Measurements from ENCODE around the gene MORN1. TPM values are rescaled to one million over a fixed set of nuclear protein-coding genes. Genes with fewer than 3 reads are reported as not detected.

The MORN1 gene
- total RNA-seq, 1 experiment from 2014 or later, result 23.2 TPM

DNA sequence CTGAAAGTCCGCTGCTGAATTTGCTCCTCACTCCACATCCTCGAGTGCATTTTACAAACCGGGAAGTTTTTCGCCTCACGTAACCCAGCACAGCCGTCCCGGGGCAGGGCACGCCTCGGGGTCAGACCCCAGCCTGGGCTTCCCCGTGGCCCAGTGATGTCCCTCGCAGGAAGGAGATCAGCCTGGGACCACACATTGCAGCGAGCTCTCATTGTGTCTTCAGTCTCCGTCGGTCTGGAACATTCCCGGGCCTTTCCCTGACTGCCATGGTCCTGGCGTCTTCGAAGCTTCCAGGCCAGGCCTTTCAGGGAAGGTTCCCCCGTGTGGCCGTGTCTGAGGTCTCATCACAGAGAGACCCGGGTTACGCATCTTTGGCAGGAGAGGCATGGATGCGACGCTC, 43.5 kb downstream of the MORN1 start:
- no peak overlapping the region for H3K4me3 Mint-ChIP-seq (ENCODE audit: low read depth, unreplicated experiment)
- H3K4me1 Mint-ChIP-seq (ENCODE audit: low read depth, unreplicated experiment), result no peaks in the 10 kb centered on the region
- no TSS peak for BruUV-seq (replicated peaks)
- TF ChIP-seq CTCF (IDR thresholded peaks at IDR 0.05; ENCODE audit: unreplicated experiment), result no peak
- H3K27ac Mint-ChIP-seq (ENCODE audit: unreplicated experiment), result no peak overlapping the region
- no peaks in the 10 kb centered on the region for H3K27me3 Mint-ChIP-seq (ENCODE audit: unreplicated experiment)
- DNase-seq, result no peak
- H3K9me3 Mint-ChIP-seq (ENCODE audit: low read depth, unreplicated experiment), result no peaks in the 10 kb centered on the region
- CTCF ChIA-PET, result no interaction called here
- intact Hi-C loops (cut with micrococcal nuclease; ENCODE audit: unreplicated experiment), result no loop called here
- H3K36me3 Mint-ChIP-seq (ENCODE audit: insufficient read depth, unreplicated experiment), result no peaks in the 10 kb centered on the region

GRCh38 chr1:2347409-2347785, 44.0 kb downstream of the MORN1 start:
- no peak for DNase-seq
- intact Hi-C loops (cut with micrococcal nuclease; ENCODE audit: unreplicated experiment), result no loop called here
- no peaks in the 10 kb centered on the region for H3K27me3 Mint-ChIP-seq (ENCODE audit: unreplicated experiment)
- H3K9me3 Mint-ChIP-seq (ENCODE audit: low read depth, unreplicated experiment), result no peaks in the 10 kb centered on the region
- BruUV-seq (replicated peaks), result no TSS peak
- H3K4me1 Mint-ChIP-seq (ENCODE audit: low read depth, unreplicated experiment), result no peaks in the 10 kb centered on the region
- CTCF ChIA-PET, result no interaction called here
- no peak overlapping the region for H3K27ac Mint-ChIP-seq (ENCODE audit: unreplicated experiment)
- no peaks in the 10 kb centered on the region for H3K36me3 Mint-ChIP-seq (ENCODE audit: insufficient read depth, unreplicated experiment)
- no peak overlapping the region for H3K4me3 Mint-ChIP-seq (ENCODE audit: low read depth, unreplicated experiment)
- TF ChIP-seq CTCF (IDR thresholded peaks at IDR 0.05; ENCODE audit: unreplicated experiment), result no peak

- DNase-seq, result no peak
- Mint-ChIP-seq H3K9me3 (ENCODE audit: low read depth, unreplicated experiment) (no peaks in the 10 kb centered on the region), H3K4me3 (ENCODE audit: low read depth, unreplicated experiment) (no peak overlapping the region), H3K27me3 (ENCODE audit: unreplicated experiment) (no peaks in the 10 kb centered on the region), H3K36me3 (ENCODE audit: insufficient read depth, unreplicated experiment) (no peaks in the 10 kb centered on the region), H3K27ac (ENCODE audit: unreplicated experiment) (no peak overlapping the region), H3K4me1 (ENCODE audit: low read depth, unreplicated experiment) (no peaks in the 10 kb centered on the region)
- CTCF ChIA-PET, result no interaction called here
- BruUV-seq (replicated peaks), result no TSS peak
- TF ChIP-seq CTCF (IDR thresholded peaks at IDR 0.05; ENCODE audit: unreplicated experiment), result no peak
- intact Hi-C loops (cut with micrococcal nuclease; ENCODE audit: unreplicated experiment), result no loop called here
These were observed 44.5 kb downstream of the MORN1 start for GRCh38 chr1:2346691-2347408.

- H3K4me1 Mint-ChIP-seq (ENCODE audit: low read depth, unreplicated experiment), result no peaks in the 10 kb centered on the region
- H3K36me3 Mint-ChIP-seq (ENCODE audit: insufficient read depth, unreplicated experiment), result no peaks in the 10 kb centered on the region
- H3K4me3 Mint-ChIP-seq (ENCODE audit: low read depth, unreplicated experiment), result no peak overlapping the region
- H3K27ac Mint-ChIP-seq (ENCODE audit: unreplicated experiment), result no peak overlapping the region
- no peak for DNase-seq
- intact Hi-C loops (cut with micrococcal nuclease; ENCODE audit: unreplicated experiment), result no loop called here
- no peak for TF ChIP-seq CTCF (IDR thresholded peaks at IDR 0.05; ENCODE audit: unreplicated experiment)
- CTCF ChIA-PET, result no interaction called here
- no peaks in the 10 kb centered on the region for H3K9me3 Mint-ChIP-seq (ENCODE audit: low read depth, unreplicated experiment)
- no TSS peak for BruUV-seq (replicated peaks)
- no peaks in the 10 kb centered on the region for H3K27me3 Mint-ChIP-seq (ENCODE audit: unreplicated experiment)
These were observed 45.9 kb downstream of the MORN1 start for GRCh38 chr1:2345297-2346075.

Data from Calu3 (cell line).